Measurements from ENCODE around the gene PHC1.

- no peak for TF ChIP-seq POLR2A (IDR thresholded peaks at IDR 0.05; ENCODE audit: low read depth, low read length)
- TF ChIP-seq TAF1 (IDR thresholded peaks at IDR 0.05; ENCODE audit: borderline replicate concordance, low read depth, low read length), result no peak
These were observed 17.2 kb upstream of the PHC1 start for GRCh38 chr12:8897081-8897480.
